ENCODE measurements around the gene CEACAM4.
A peak's percentile ranks its signal among the peaks of the same experiment; 100 is the strongest.

DNA sequence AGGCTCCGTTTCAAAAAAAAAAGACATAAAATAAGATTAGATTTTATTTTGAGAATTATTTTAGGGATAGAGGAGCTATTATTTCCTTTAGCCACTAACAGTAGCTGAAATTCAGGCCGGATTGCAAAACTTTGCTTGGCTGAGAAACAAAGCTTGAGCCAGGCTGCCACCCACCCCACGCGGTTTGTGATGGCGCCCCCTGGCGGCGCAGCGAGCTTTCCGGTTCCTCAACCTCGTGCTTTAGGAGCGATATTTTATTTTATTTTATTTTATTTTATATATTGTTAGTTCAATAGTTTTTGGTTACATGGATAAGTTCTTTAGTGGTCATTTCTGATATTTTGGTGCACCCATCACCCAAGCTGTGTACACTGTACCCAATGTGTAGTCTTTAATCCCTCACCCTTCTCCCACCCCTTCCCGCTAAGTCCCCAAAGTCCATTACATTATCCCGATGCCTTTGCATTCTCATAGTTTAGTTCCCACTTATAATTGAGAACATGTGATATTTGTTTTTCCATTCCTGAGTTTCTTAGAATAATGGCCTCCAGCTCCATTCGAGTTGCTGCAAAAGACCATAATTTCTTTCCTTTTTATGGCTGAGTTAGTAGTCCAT is 19.8 kb upstream of the CEACAM4 start:
- TF ChIP-seq, protein P1, sequence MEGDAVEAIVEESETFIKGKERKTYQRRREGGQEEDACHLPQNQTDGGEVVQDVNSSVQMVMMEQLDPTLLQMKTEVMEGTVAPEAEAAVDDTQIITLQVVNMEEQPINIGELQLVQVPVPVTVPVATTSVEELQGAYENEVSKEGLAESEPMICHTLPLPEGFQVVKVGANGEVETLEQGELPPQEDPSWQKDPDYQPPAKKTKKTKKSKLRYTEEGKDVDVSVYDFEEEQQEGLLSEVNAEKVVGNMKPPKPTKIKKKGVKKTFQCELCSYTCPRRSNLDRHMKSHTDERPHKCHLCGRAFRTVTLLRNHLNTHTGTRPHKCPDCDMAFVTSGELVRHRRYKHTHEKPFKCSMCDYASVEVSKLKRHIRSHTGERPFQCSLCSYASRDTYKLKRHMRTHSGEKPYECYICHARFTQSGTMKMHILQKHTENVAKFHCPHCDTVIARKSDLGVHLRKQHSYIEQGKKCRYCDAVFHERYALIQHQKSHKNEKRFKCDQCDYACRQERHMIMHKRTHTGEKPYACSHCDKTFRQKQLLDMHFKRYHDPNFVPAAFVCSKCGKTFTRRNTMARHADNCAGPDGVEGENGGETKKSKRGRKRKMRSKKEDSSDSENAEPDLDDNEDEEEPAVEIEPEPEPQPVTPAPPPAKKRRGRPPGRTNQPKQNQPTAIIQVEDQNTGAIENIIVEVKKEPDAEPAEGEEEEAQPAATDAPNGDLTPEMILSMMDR (IDR thresholded peaks at IDR 0.05; ENCODE audit: insufficient read depth, low read length, poor library complexity, severe bottlenecking): peak; percentile 28
- no peak for TF ChIP-seq EZH2phosphoT487 (conservative IDR thresholded peaks at IDR 0.05; ENCODE audit: low read length)
